H9 (cell line): ENCODE data around the gene ORAI3. TPM values are rescaled to one million over a fixed set of nuclear protein-coding genes. Genes with fewer than 3 reads are reported as not detected.
A peak's percentile ranks its signal among the peaks of the same experiment; 100 is the strongest.

Experiments
- DNase-seq: peaks from one replicate; pipeline ENCODE4 v3.0.0-alpha.2; 2017
- H2AFZ ChIP-seq: one replicate; pipeline ENCODE4 v1.6.1; 2013; ENCODE audit warnings: mild to moderate bottlenecking, low read length, control low read depth, moderate library complexity
- H2AK5ac ChIP-seq: 2 replicates; pipeline ENCODE4 v1.6.1; 2013; ENCODE audit warnings: low read length, control low read depth, mixed read lengths; ENCODE audit not compliant: insufficient read length
- H2BK120ac ChIP-seq: one replicate; pipeline ENCODE4 v1.6.1; 2013; ENCODE audit warnings: low read depth, mild to moderate bottlenecking, low read length, control low read depth, inconsistent platforms; ENCODE audit not compliant: poor library complexity, severe bottlenecking
- H2BK12ac ChIP-seq: 2 replicates; pipeline ENCODE4 v1.6.1; 2013; ENCODE audit warnings: low read length, control low read depth, mixed read lengths, low read depth; ENCODE audit not compliant: insufficient read length
- H2BK15ac ChIP-seq: 2 replicates; pipeline ENCODE4 v1.6.1; 2013; ENCODE audit warnings: low read depth, low read length, control low read depth
- H2BK20ac ChIP-seq: one replicate; pipeline ENCODE4 v1.6.1; 2013; ENCODE audit warnings: low read depth, mild to moderate bottlenecking, low read length, control low read depth, inconsistent platforms; ENCODE audit not compliant: poor library complexity, severe bottlenecking
- H2BK5ac ChIP-seq: 2 replicates; pipeline ENCODE4 v1.6.1; 2013; ENCODE audit warnings: low read length, control low read depth, mixed read lengths; ENCODE audit not compliant: insufficient read length
- H3K14ac ChIP-seq: 2 replicates; pipeline ENCODE4 v1.6.1; 2013; ENCODE audit warnings: low read length, control low read depth; ENCODE audit not compliant: insufficient read depth
- H3K18ac ChIP-seq: 2 replicates; pipeline ENCODE4 v1.6.1; 2013; ENCODE audit warnings: low read depth, mild to moderate bottlenecking, mixed read lengths, low read length, control low read depth; ENCODE audit not compliant: insufficient read length
- H3K23ac ChIP-seq: 2 replicates; pipeline ENCODE4 v1.6.1; 2013; ENCODE audit warnings: low read length, control low read depth, mixed read lengths, low read depth; ENCODE audit not compliant: insufficient read length
- H3K23me2 ChIP-seq: 2 replicates; pipeline ENCODE4 v1.6.1; 2013; ENCODE audit warnings: low read depth, mild to moderate bottlenecking, mixed read lengths, low read length, control low read depth; ENCODE audit not compliant: insufficient read length, poor library complexity, severe bottlenecking
- H3K27ac ChIP-seq: 2 replicates; pipeline ENCODE4 v1.5.1; 2013; ENCODE audit warnings: low read length, control low read depth, mixed read lengths, low read depth; ENCODE audit not compliant: insufficient read length
- H3K27me3 ChIP-seq: 2 replicates; pipeline ENCODE4 v1.6.1; 2013; ENCODE audit warnings: low read length, control low read depth, inconsistent platforms; ENCODE audit not compliant: insufficient read depth
- H3K4ac ChIP-seq: 2 replicates; pipeline ENCODE4 v1.6.1; 2013; ENCODE audit warnings: low read depth, mild to moderate bottlenecking, control low read depth, inconsistent platforms, low read length, moderate library complexity
- H3K4me1 ChIP-seq: 2 replicates; pipeline ENCODE4 v1.6.1; 2013; ENCODE audit warnings: low read length, control low read depth, inconsistent platforms; ENCODE audit not compliant: insufficient read depth
- H3K4me2 ChIP-seq: 2 replicates; pipeline ENCODE4 v1.6.1; 2013; ENCODE audit warnings: low read length, control low read depth, mixed read lengths; ENCODE audit not compliant: insufficient read length, insufficient read depth
- H3K56ac ChIP-seq: 2 replicates; pipeline ENCODE4 v1.6.1; 2013; ENCODE audit warnings: low read depth, mild to moderate bottlenecking, mixed read lengths, low read length, control low read depth; ENCODE audit not compliant: insufficient read length
- H3K79me1 ChIP-seq: 2 replicates; pipeline ENCODE4 v1.6.1; 2013; ENCODE audit warnings: low read depth, mild to moderate bottlenecking, moderate library complexity, low read length, control low read depth, inconsistent platforms; ENCODE audit not compliant: insufficient read depth, poor library complexity, severe bottlenecking
- H3K79me2 ChIP-seq: 2 replicates; pipeline ENCODE4 v1.6.1; 2013; ENCODE audit warnings: low read length, control low read depth, inconsistent platforms; ENCODE audit not compliant: insufficient read depth
- H3K9ac ChIP-seq: 2 replicates; pipeline ENCODE4 v1.6.1; 2013; ENCODE audit warnings: low read length, control low read depth, mixed read lengths; ENCODE audit not compliant: insufficient read length; ENCODE audit errors: extremely low read depth
- H3K9me3 ChIP-seq: one replicate; pipeline ENCODE4 v1.6.1; 2013; ENCODE audit warnings: low read depth, low read length, inconsistent platforms; ENCODE audit not compliant: control insufficient read depth
- H3T11ph ChIP-seq: one replicate; pipeline ENCODE4 v1.6.1; 2013; ENCODE audit warnings: mild to moderate bottlenecking, low read length, control low read depth, inconsistent platforms
- H4K20me1 ChIP-seq: one replicate; pipeline ENCODE4 v1.6.1; 2013; ENCODE audit not compliant: control insufficient read depth, insufficient read length, insufficient read depth
- H4K5ac ChIP-seq: 2 replicates; pipeline ENCODE4 v1.6.1; 2013; ENCODE audit warnings: low read depth, mild to moderate bottlenecking, mixed read lengths, low read length, control low read depth; ENCODE audit not compliant: insufficient read length
- H4K8ac ChIP-seq: replicated peaks from 2 replicates; pipeline ENCODE4 v1.6.1; 2013; ENCODE audit warnings: low read length, control low read depth, mixed read lengths, low read depth; ENCODE audit not compliant: insufficient read length
- H4K91ac ChIP-seq: 2 replicates; pipeline ENCODE4 v1.6.1; 2013; ENCODE audit warnings: low read depth, mild to moderate bottlenecking, moderate library complexity, mixed read lengths, low read length, control low read depth; ENCODE audit not compliant: insufficient read length
- H3K27ac Mint-ChIP-seq, 3 experiments: 2 replicates in 2 of 3; 3 replicates in 1 of 3; pipeline ENCODE4 v1.8.0; 2020 to 2021; ENCODE audit warnings: mixed read lengths in 3 of 3, mild to moderate bottlenecking in 1 of 3, moderate library complexity in 1 of 3
- H3K27me3 Mint-ChIP-seq: 2 replicates; pipeline ENCODE4 v1.8.0; 2021; ENCODE audit warnings: low read depth, mild to moderate bottlenecking, moderate library complexity, mixed read lengths
- H3K36me3 Mint-ChIP-seq, 3 experiments: 2 replicates in 2 of 3; 3 replicates in 1 of 3; pipeline ENCODE4 v1.8.0; 2020 to 2021; ENCODE audit warnings: low read depth in 3 of 3, mixed read lengths in 3 of 3; ENCODE audit not compliant: insufficient read depth in 1 of 3
- H3K4me1 Mint-ChIP-seq, 2 experiments: 2 replicates each; pipeline ENCODE4 v1.8.0; 2020; ENCODE audit warnings: mixed read lengths in 2 of 2
- H3K4me3 Mint-ChIP-seq, 2 experiments: 2 replicates in 1 of 2; 3 replicates in 1 of 2; pipeline ENCODE4 v1.8.0; 2020 to 2021; ENCODE audit warnings: mild to moderate bottlenecking in 2 of 2, mixed read lengths in 2 of 2, moderate library complexity in 1 of 2
- H3K9me3 Mint-ChIP-seq, 2 experiments: 2 replicates in 1 of 2; 3 replicates in 1 of 2; pipeline ENCODE4 v1.8.0; 2020; ENCODE audit warnings: mild to moderate bottlenecking in 2 of 2, mixed read lengths in 2 of 2, moderate library complexity in 1 of 2
- WGBS: extraction: QIAGEN DNeasy Blood & Tissue Kit; methylation state at CpG from one replicate; pipeline ENCODE4 v1.1.7; 2013; ENCODE audit warnings: missing lambda C conversion rate, low lambda C conversion rate, mixed read lengths; ENCODE audit not compliant: insufficient read length; ENCODE audit errors: extremely low coverage; 5-methylcytosine and 5-hydroxymethylcytosine counted together
- total RNA-seq: library from RNA; stranded (reverse); gene quantifications from 2 replicates; pipeline ENCODE4 v1.2.1, GENCODE V29; 2021
- TF ChIP-seq, protein P1 (sequence below): fragments of 200-600 bp; sonication (generic); conservative IDR thresholded peaks from 3 replicates; pipeline ENCODE4 v1.8.0; 2021; ENCODE audit warnings: antibody characterized with exemption, mild to moderate bottlenecking

Gene ORAI3
- total RNA-seq, 1 experiment from 2014 or later = 6.9 TPM

DNA sequence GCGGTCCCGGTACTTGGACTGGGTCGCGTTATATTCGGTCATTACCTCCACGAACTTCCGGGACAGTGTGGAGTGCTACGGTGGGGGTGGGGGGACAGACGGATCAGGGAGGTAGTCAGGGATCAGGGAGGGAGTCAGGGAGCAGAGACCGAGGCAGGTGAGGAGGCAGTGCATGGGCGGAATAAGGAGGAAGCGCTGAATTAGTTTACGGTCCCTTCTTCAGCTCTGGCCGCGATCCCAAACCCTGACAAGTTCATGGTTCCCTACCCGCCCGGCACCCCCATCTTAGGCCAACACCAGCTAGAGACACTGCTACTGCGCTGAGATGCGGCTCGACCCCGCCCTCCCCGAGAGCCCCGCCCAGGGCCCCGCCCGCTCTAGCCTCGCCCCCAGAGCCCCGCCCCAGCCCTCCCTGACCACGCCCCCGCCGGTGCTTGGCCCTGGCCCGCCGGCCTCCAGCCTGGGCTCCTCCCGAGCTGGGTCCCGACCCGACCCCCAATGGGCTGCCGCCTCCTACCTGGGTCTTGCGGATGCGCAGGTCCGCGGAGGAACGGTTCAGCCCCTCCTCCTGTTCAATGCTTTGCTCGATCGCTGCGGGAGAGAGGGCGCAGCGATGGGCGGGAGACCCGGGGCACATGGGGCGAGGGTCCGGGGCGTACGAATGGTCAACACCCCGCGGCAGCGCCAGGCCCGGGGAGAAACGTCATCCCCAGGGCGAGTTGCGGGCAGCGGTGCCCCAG is 48.3 kb downstream of the ORAI3 start:
- no peaks in the 10 kb centered on the region for H3K27me3 ChIP-seq

More for the DNA sequence above, 48.3 kb downstream of the ORAI3 start:
- Mint-ChIP-seq H3K36me3 (peaks cover 0 to 3% (median 2%) of the 10 kb centered on the region in 3 experiments; a peak in 2 of 7 replicates), H3K4me3 (peak overlapping the region; percentile 76 to 85), H3K27ac (peak overlapping the region in 2 of 3 experiments; percentile 39 to 83; a peak in 3 of 7 replicates), H3K9me3 (no peaks in the 10 kb centered on the region), H3K27me3 (peaks cover 10% of the 10 kb centered on the region; the same call in 1 of the 2 replicates), H3K4me1 (peaks cover 16 to 20% of the 10 kb centered on the region in 2 experiments)
- Histone ChIP-seq H3K79me1 (no peaks in the 10 kb centered on the region), H3K4me1 (no peaks in the 10 kb centered on the region), H4K8ac (no peak overlapping the region), H3K79me2 (no peaks in the 10 kb centered on the region), H2AK5ac (no peak overlapping the region), H2AFZ (no peak overlapping the region), H3K4me2 (peak overlapping the region; percentile 59), H3K18ac (peak overlapping the region; percentile 31), H2BK12ac (no peak overlapping the region), H3K56ac (no peak overlapping the region), H3K9ac (peak overlapping the region; percentile 21), H3K4ac (no peak overlapping the region), H4K91ac (no peak overlapping the region), H3K23ac (no peak overlapping the region), H2BK5ac (no peak overlapping the region), H4K5ac (no peak overlapping the region), H4K20me1 (no peaks in the 10 kb centered on the region), H3K27ac (no peak overlapping the region), H3T11ph (no peak overlapping the region), H2BK120ac (no peak overlapping the region), H3K9me3 (no peaks in the 10 kb centered on the region), H3K23me2 (peaks cover 12% of the 10 kb centered on the region), H2BK15ac (no peak overlapping the region), H2BK20ac (no peak overlapping the region), H3K14ac (peak overlapping the region; percentile 47; the same call in 1 of the 2 replicates)
- TF ChIP-seq, protein P1, sequence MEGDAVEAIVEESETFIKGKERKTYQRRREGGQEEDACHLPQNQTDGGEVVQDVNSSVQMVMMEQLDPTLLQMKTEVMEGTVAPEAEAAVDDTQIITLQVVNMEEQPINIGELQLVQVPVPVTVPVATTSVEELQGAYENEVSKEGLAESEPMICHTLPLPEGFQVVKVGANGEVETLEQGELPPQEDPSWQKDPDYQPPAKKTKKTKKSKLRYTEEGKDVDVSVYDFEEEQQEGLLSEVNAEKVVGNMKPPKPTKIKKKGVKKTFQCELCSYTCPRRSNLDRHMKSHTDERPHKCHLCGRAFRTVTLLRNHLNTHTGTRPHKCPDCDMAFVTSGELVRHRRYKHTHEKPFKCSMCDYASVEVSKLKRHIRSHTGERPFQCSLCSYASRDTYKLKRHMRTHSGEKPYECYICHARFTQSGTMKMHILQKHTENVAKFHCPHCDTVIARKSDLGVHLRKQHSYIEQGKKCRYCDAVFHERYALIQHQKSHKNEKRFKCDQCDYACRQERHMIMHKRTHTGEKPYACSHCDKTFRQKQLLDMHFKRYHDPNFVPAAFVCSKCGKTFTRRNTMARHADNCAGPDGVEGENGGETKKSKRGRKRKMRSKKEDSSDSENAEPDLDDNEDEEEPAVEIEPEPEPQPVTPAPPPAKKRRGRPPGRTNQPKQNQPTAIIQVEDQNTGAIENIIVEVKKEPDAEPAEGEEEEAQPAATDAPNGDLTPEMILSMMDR = peak; percentile 14; the same call in 1 of the 3 replicates
- WGBS = no CpG with 5 or more reads among the region's 60 CpGs
- DNase-seq = peak; percentile 92
